Activated CD8-positive, alpha-beta T cell treated with anti-CD3 and anti-CD28 coated beads for 36 hours (primary cell): Measurements from ENCODE around the gene B4GALT2. TPM values are rescaled to one million over a fixed set of nuclear protein-coding genes. Genes with fewer than 3 reads are reported as not detected.

ENCODE experiments used
- ATAC-seq: fragments of 200-7000 bp; cut with Tn5 transposase; one replicate; pipeline ENCODE4 v1.10.0; 2021; ENCODE audit warnings: mild to moderate bottlenecking, moderate library complexity
- CTCF ChIA-PET: fragments of 350-600 bp; sonication (Branson Sonifier 250); formaldehyde crosslinking; loops from one replicate; lab custom pipeline; 2021; ENCODE audit warnings: antibody characterized with exemption; lab: Charles Lee
- POLR2A ChIA-PET: fragments of 350-600 bp; sonication (Branson Sonifier 250); formaldehyde crosslinking; loops from one replicate; lab custom pipeline; 2021; ENCODE audit warnings: antibody characterized with exemption; lab: Charles Lee
- DNase-seq: peaks from one replicate; pipeline ENCODE4 v3.0.0-alpha.2; 2020
- H3K27ac Mint-ChIP-seq: one replicate; pipeline ENCODE4 v1.8.0; 2021; ENCODE audit warnings: mild to moderate bottlenecking, mixed read lengths
- H3K27me3 Mint-ChIP-seq: one replicate; pipeline ENCODE4 v1.8.0; 2021; ENCODE audit warnings: mixed read lengths
- H3K36me3 Mint-ChIP-seq: one replicate; pipeline ENCODE4 v1.8.0; 2021; ENCODE audit warnings: low read depth, mixed read lengths
- H3K4me1 Mint-ChIP-seq: one replicate; pipeline ENCODE4 v1.8.0; 2021; ENCODE audit warnings: low read depth, mixed read lengths
- H3K4me3 Mint-ChIP-seq: one replicate; pipeline ENCODE4 v1.8.0; 2021; ENCODE audit warnings: mild to moderate bottlenecking, moderate library complexity, mixed read lengths
- H3K9me3 Mint-ChIP-seq: one replicate; pipeline ENCODE4 v1.8.0; 2021; ENCODE audit warnings: mixed read lengths
- CTCF ChIP-seq: fragments of 200-600 bp; IDR thresholded peaks from one replicate; pipeline ENCODE4 v1.8.0; 2022; ENCODE audit warnings: antibody characterized with exemption, mild to moderate bottlenecking
- intact Hi-C: fragments of 100-400 bp; cut with micrococcal nuclease; formaldehyde crosslinking; loops from one replicate; pipeline ENCODE4 v1.10.0; 2022
- total RNA-seq, 2 experiments: library from RNA; stranded (reverse); gene quantifications; one replicate each; pipeline ENCODE4 v1.2.3, GENCODE V29; 2021

The B4GALT2 gene
- total RNA-seq, 2 experiments from 2014 or later, result 35.4 to 35.5 TPM

- ATAC-seq, result no peak
- H3K27me3 Mint-ChIP-seq, result no peaks in the 10 kb centered on the region
- H3K9me3 Mint-ChIP-seq, result no peaks in the 10 kb centered on the region
- H3K4me1 Mint-ChIP-seq, result peaks cover 24% of the 10 kb centered on the region
- ChIA-PET CTCF (interaction anchor here (0.7 to 8.8 kb wide), 4 partner anchors 16 to 188 kb away, joined by 3 to 185 read pairs (median 5); partner anchors contain the start of genes ARTN and SLC6A9), POLR2A (interaction anchor here (1.0 to 1.8 kb wide), 4 partner anchors 19 to 244 kb away, joined by 3 to 6 read pairs (median 4); partner anchors contain the start of genes ATP6V0B and DPH2)
- no peak for TF ChIP-seq CTCF
- H3K4me3 Mint-ChIP-seq, result no peak overlapping the region
- intact Hi-C loops, result no loop called here
- no peak overlapping the region for H3K27ac Mint-ChIP-seq
- no peaks in the 10 kb centered on the region for H3K36me3 Mint-ChIP-seq
- no peak for DNase-seq
These were observed 27.7 kb upstream of the B4GALT2 start for GRCh38 chr1:43951021-43951985.

GRCh38 chr1:43952731-43953346 lies 26.2 kb upstream of the B4GALT2 start:
- Mint-ChIP-seq H3K27me3 (no peaks in the 10 kb centered on the region), H3K4me1 (peaks cover 22% of the 10 kb centered on the region), H3K36me3 (no peaks in the 10 kb centered on the region), H3K4me3 (no peak overlapping the region), H3K9me3 (no peaks in the 10 kb centered on the region), H3K27ac (no peak overlapping the region)
- TF ChIP-seq CTCF, result no peak
- ChIA-PET CTCF (interaction anchor here (2.0 kb wide), 1 partner anchor 19 kb away, joined by 14 read pairs; the partner anchor contains the start of gene ARTN), POLR2A (interaction anchor here (0.9 kb wide), 1 partner anchor 21 kb away, joined by 3 read pairs; no protein-coding TSS in a partner anchor)
- no peak for DNase-seq
- intact Hi-C loops, result no loop called here
- ATAC-seq, result no peak

- ChIA-PET POLR2A (interaction anchor here (0.9 to 1.1 kb wide), 2 partner anchors 15 to 20 kb away, joined by 3 read pairs; no protein-coding TSS in a partner anchor), CTCF (interaction anchor here (1.9 to 2.0 kb wide), 2 partner anchors 19 to 190 kb away, joined by 10 to 14 read pairs; partner anchors contain the start of gene ARTN)
- no peak for ATAC-seq
- Mint-ChIP-seq H3K27me3 (no peaks in the 10 kb centered on the region), H3K4me1 (peaks cover 17% of the 10 kb centered on the region), H3K4me3 (no peak overlapping the region), H3K27ac (no peak overlapping the region), H3K36me3 (peaks cover 2% of the 10 kb centered on the region), H3K9me3 (no peaks in the 10 kb centered on the region)
- intact Hi-C loops, result no loop called here
- TF ChIP-seq CTCF, result no peak
- DNase-seq, result no peak
These were observed 25.6 kb upstream of the B4GALT2 start for GRCh38 chr1:43953361-43953760.

- ChIA-PET POLR2A (interaction anchor here (0.9 to 1.1 kb wide), 2 partner anchors 14 to 20 kb away, joined by 3 read pairs; no protein-coding TSS in a partner anchor), CTCF (interaction anchor here (1.1 to 2.0 kb wide), 4 partner anchors 19 to 191 kb away, joined by 4 to 14 read pairs (median 9); partner anchors contain the start of gene ARTN)
- ATAC-seq (no peak), DNase-seq (no peak)
- no peak for TF ChIP-seq CTCF
- no peaks in the 10 kb centered on the region for H3K9me3 Mint-ChIP-seq
- no peak overlapping the region for H3K4me3 Mint-ChIP-seq
- H3K36me3 Mint-ChIP-seq, result peaks cover 2% of the 10 kb centered on the region
- peaks cover 10% of the 10 kb centered on the region for H3K4me1 Mint-ChIP-seq
- H3K27me3 Mint-ChIP-seq, result no peaks in the 10 kb centered on the region
- H3K27ac Mint-ChIP-seq, result no peak overlapping the region
- intact Hi-C loops, result no loop called here
These were observed 25.0 kb upstream of the B4GALT2 start for GRCh38 chr1:43954036-43954435.
